Measurements from ENCODE around the gene HEXD. TPM values are rescaled to one million over a fixed set of nuclear protein-coding genes. Genes with fewer than 3 reads are reported as not detected.

Gene HEXD
- polyA plus RNA-seq, 1 experiment: 9.1 TPM

GRCh38 chr17:82433560-82434215, 15.5 kb downstream of the HEXD start:
- no peaks in the 10 kb centered on the region for H3K27me3 ChIP-seq (ENCODE audit: control insufficient read depth, insufficient read depth, low read length)
- H3K4me3 ChIP-seq (ENCODE audit: low read depth, low read length): no peak overlapping the region
- no peak overlapping the region for H3K27ac ChIP-seq (ENCODE audit: low read depth, low read length)
- DNase-seq (ENCODE audit: low read depth, low spot score): no peak
- CTCF ChIA-PET: no interaction called here
- TF ChIP-seq CTCF (IDR thresholded peaks at IDR 0.05; ENCODE audit: low read depth, low read length): no peak
- POLR2A ChIA-PET: no interaction called here
- no peaks in the 10 kb centered on the region; the same call in 1 of the 2 replicates for H3K9me3 ChIP-seq (ENCODE audit: control insufficient read depth, insufficient read depth, low read length)

- Histone ChIP-seq H3K4me3 (ENCODE audit: low read depth, low read length) (no peak overlapping the region), H3K27me3 (ENCODE audit: control insufficient read depth, insufficient read depth, low read length) (no peaks in the 10 kb centered on the region), H3K9me3 (ENCODE audit: control insufficient read depth, insufficient read depth, low read length) (no peaks in the 10 kb centered on the region; the same call in 1 of the 2 replicates), H3K27ac (ENCODE audit: low read depth, low read length) (no peak overlapping the region)
- DNase-seq (ENCODE audit: low read depth, low spot score): no peak
- no peak for TF ChIP-seq CTCF (IDR thresholded peaks at IDR 0.05; ENCODE audit: low read depth, low read length)
- ChIA-PET POLR2A (no interaction called here), CTCF (no interaction called here)
Observed at GRCh38 chr17:82434216-82434565, 16.0 kb downstream of the HEXD start.

GRCh38 chr17:82435103-82435502, 17.0 kb downstream of the HEXD start:
- CTCF ChIA-PET: interaction anchor here (0.9 kb wide), 1 partner anchor 10 kb away, joined by 3 read pairs; no protein-coding TSS in a partner anchor
- POLR2A ChIA-PET: no interaction called here
- no peak overlapping the region for H3K27ac ChIP-seq (ENCODE audit: low read depth, low read length)

GRCh38 chr17:82435601-82436583, 17.7 kb downstream of the HEXD start:
- Histone ChIP-seq H3K27me3 (ENCODE audit: control insufficient read depth, insufficient read depth, low read length) (no peaks in the 10 kb centered on the region), H3K27ac (ENCODE audit: low read depth, low read length) (no peak overlapping the region), H3K9me3 (ENCODE audit: control insufficient read depth, insufficient read depth, low read length) (no peaks in the 10 kb centered on the region; the same call in 1 of the 2 replicates), H3K4me3 (ENCODE audit: low read depth, low read length) (no peak overlapping the region)
- ChIA-PET CTCF (interaction anchor here (0.9 kb wide), 1 partner anchor 11 kb away, joined by 3 read pairs; no protein-coding TSS in a partner anchor), POLR2A (no interaction called here)
- no peak for TF ChIP-seq CTCF (IDR thresholded peaks at IDR 0.05; ENCODE audit: low read depth, low read length)
- no peak for DNase-seq (ENCODE audit: low read depth, low spot score)

More at GRCh38 chr17:82435103-82435502, 17.0 kb downstream of the HEXD start:
- TF ChIP-seq CTCF (IDR thresholded peaks at IDR 0.05; ENCODE audit: low read depth, low read length): no peak
- Histone ChIP-seq H3K9me3 (ENCODE audit: control insufficient read depth, insufficient read depth, low read length) (no peaks in the 10 kb centered on the region; the same call in 1 of the 2 replicates), H3K4me3 (ENCODE audit: low read depth, low read length) (no peak overlapping the region), H3K27me3 (ENCODE audit: control insufficient read depth, insufficient read depth, low read length) (no peaks in the 10 kb centered on the region)
- DNase-seq (ENCODE audit: low read depth, low spot score): no peak
